Keratinocyte (primary cell): ENCODE results near the gene CFL1. TPM values are rescaled to one million over a fixed set of nuclear protein-coding genes. Genes with fewer than 3 reads are reported as not detected.

Source experiments
- DNase-seq: peaks from one replicate; pipeline ENCODE4 v3.0.0-alpha.2; 2011; ENCODE audit warnings: low read depth, missing footprints, low spot score
- FAIRE-seq: peaks from 2 replicates; lab custom pipeline; 2011; peaks lifted over from hg19 to GRCh38; lab: Jason Lieb, UNC
- H2AFZ ChIP-seq: 2 replicates; pipeline ENCODE4 v1.6.0; 2012; ENCODE audit warnings: low read length, control low read depth, inconsistent platforms; ENCODE audit not compliant: control insufficient read depth
- H3K27ac ChIP-seq: 2 replicates; pipeline ENCODE4 v1.5.1; 2011; ENCODE audit warnings: low read length; ENCODE audit not compliant: control insufficient read depth, insufficient read depth
- H3K27me3 ChIP-seq: 3 replicates; pipeline ENCODE4 v1.6.0; 2011; ENCODE audit warnings: low read length; ENCODE audit not compliant: control insufficient read depth, insufficient read depth; ENCODE audit errors: extremely low read depth
- H3K36me3 ChIP-seq, 2 experiments: 2 replicates in 1 of 2; 3 replicates in 1 of 2; pipeline ENCODE4 v1.5.1; 2011; ENCODE audit warnings: low read length in 2 of 2, mild to moderate bottlenecking in 1 of 2; ENCODE audit not compliant: control insufficient read depth in 2 of 2, insufficient read depth in 2 of 2; ENCODE audit errors: extremely low read depth in 1 of 2
- H3K4me1 ChIP-seq: 3 replicates; pipeline ENCODE4 v1.5.1; 2011; ENCODE audit warnings: low read length; ENCODE audit not compliant: control insufficient read depth, insufficient read depth; ENCODE audit errors: extremely low read depth
- H3K4me2 ChIP-seq: 3 replicates; pipeline ENCODE4 v1.6.0; 2011; ENCODE audit warnings: low read depth, low read length; ENCODE audit not compliant: control insufficient read depth, insufficient read depth; ENCODE audit errors: extremely low read depth
- H3K4me3 ChIP-seq, 3 experiments: fragments of 200-600 bp in 1 of 3; sonication (generic) in 1 of 3; 2 replicates in 2 of 3; 3 replicates in 1 of 3; pipeline ENCODE4 v1.5.1; 2011 to 2016; ENCODE audit warnings: low read length in 3 of 3, mild to moderate bottlenecking in 3 of 3, control low read depth in 2 of 3, inconsistent platforms in 1 of 3, low read depth in 1 of 3, mixed read lengths in 1 of 3, mixed run types in 1 of 3, moderate library complexity in 1 of 3; ENCODE audit not compliant: control insufficient read depth in 2 of 3, insufficient read depth in 2 of 3; ENCODE audit errors: extremely low read depth in 1 of 3
- H3K79me2 ChIP-seq: 2 replicates; pipeline ENCODE4 v1.6.0; 2012; ENCODE audit warnings: low read length; ENCODE audit not compliant: control insufficient read depth, insufficient read depth
- H3K9ac ChIP-seq: 3 replicates; pipeline ENCODE4 v1.6.0; 2011; ENCODE audit warnings: low read length; ENCODE audit not compliant: control insufficient read depth, insufficient read depth; ENCODE audit errors: extremely low read depth
- H3K9me1 ChIP-seq: 3 replicates; pipeline ENCODE4 v1.6.0; 2011; ENCODE audit warnings: low read length; ENCODE audit not compliant: control insufficient read depth, insufficient read depth; ENCODE audit errors: extremely low read depth
- H3K9me3 ChIP-seq: 2 replicates; pipeline ENCODE4 v1.5.1; 2012; ENCODE audit warnings: low read depth, low read length; ENCODE audit not compliant: control insufficient read depth
- H4K20me1 ChIP-seq: 3 replicates; pipeline ENCODE4 v1.6.0; 2011; ENCODE audit warnings: low read length; ENCODE audit not compliant: control insufficient read depth, insufficient read depth; ENCODE audit errors: extremely low read depth
- EZH2 ChIP-seq: IDR thresholded peaks from one replicate; pipeline ENCODE4 v1.6.1; 2012; ENCODE audit warnings: inconsistent platforms, mild to moderate bottlenecking, low read length, moderate library complexity
- dilution Hi-C: fragments of 300-500 bp; cut with MboI; formaldehyde crosslinking; loops from one replicate; pipeline ENCODE4 v1.7.0; 2020; ENCODE audit warnings: low sequenced_read_pairs; ENCODE audit not compliant: extremely low pct_ligation_motif_present
- polyA plus RNA-seq, 5 experiments: library from polyadenylated mRNA; depleted of rRNA in 3 of 5; stranded (reverse) in 3 of 5; stranded (forward) in 1 of 5; unstranded in 1 of 5; fragments of >200 nt; gene quantifications; 1 replicate in 1 of 5; 2 replicates in 3 of 5; 3 replicates in 1 of 5; pipeline versions ENCODE4 v1.2.1 to v1.2.3, GENCODE V29; 2011 to 2012; ENCODE audit warnings: missing spikeins in 2 of 5, low read depth in 1 of 5, low replicate concordance in 1 of 5
- TF ChIP-seq, protein P1 (sequence below), 3 experiments: IDR thresholded peaks in 1 of 3; conservative IDR thresholded peaks in 1 of 3; optimal IDR thresholded peaks in 1 of 3; 2 replicates in 2 of 3; 3 replicates in 1 of 3; pipeline versions ENCODE3 to v1.5.1; 2011; ENCODE audit warnings: low read length in 3 of 3, mild to moderate bottlenecking in 3 of 3, moderate library complexity in 2 of 3, control low read depth in 1 of 3, inconsistent platforms in 1 of 3; ENCODE audit not compliant: insufficient read depth in 2 of 3; ENCODE audit errors: extremely low read depth in 1 of 3

The CFL1 gene
- polyA plus RNA-seq, 1 donor (not counting 4 experiments of a cell fraction or from before 2014, with no cell fraction given) = 1,236 TPM

GRCh38 chr11:65882120-65883057 is 24.4 kb upstream of the CFL1 start:
- no peaks in the 10 kb centered on the region for H3K27me3 ChIP-seq
- dilution Hi-C loops = no loop called here
- no peak for FAIRE-seq
- TF ChIP-seq, protein P1, sequence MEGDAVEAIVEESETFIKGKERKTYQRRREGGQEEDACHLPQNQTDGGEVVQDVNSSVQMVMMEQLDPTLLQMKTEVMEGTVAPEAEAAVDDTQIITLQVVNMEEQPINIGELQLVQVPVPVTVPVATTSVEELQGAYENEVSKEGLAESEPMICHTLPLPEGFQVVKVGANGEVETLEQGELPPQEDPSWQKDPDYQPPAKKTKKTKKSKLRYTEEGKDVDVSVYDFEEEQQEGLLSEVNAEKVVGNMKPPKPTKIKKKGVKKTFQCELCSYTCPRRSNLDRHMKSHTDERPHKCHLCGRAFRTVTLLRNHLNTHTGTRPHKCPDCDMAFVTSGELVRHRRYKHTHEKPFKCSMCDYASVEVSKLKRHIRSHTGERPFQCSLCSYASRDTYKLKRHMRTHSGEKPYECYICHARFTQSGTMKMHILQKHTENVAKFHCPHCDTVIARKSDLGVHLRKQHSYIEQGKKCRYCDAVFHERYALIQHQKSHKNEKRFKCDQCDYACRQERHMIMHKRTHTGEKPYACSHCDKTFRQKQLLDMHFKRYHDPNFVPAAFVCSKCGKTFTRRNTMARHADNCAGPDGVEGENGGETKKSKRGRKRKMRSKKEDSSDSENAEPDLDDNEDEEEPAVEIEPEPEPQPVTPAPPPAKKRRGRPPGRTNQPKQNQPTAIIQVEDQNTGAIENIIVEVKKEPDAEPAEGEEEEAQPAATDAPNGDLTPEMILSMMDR (optimal IDR thresholded peaks at IDR 0.05 in 1 of 3, IDR thresholded peaks at IDR 0.05 in 1 of 3, conservative IDR thresholded peaks at IDR 0.05 in 1 of 3; ENCODE audit: extremely low read depth in 1 of 3, insufficient read depth in 2 of 3, low read length in 3 of 3) = no peak
- no peak for TF ChIP-seq EZH2
- no peaks in the 10 kb centered on the region for H4K20me1 ChIP-seq
- H2AFZ ChIP-seq = no peak overlapping the region
- H3K36me3 ChIP-seq = peaks cover 31 to 46% of the 10 kb centered on the region in 2 experiments
- no peak overlapping the region for H3K27ac ChIP-seq
- H3K9me3 ChIP-seq = no peaks in the 10 kb centered on the region
- H3K4me3 ChIP-seq = no peak overlapping the region
- peaks cover 11% of the 10 kb centered on the region for H3K79me2 ChIP-seq
- no peak overlapping the region for H3K9ac ChIP-seq
- H3K4me2 ChIP-seq = no peak overlapping the region
- DNase-seq = no peak
- peaks cover 8% of the 10 kb centered on the region for H3K4me1 ChIP-seq
- no peaks in the 10 kb centered on the region for H3K9me1 ChIP-seq

GRCh38 chr11:65880844-65881421 is 23.0 kb upstream of the CFL1 start:
- H3K4me2 ChIP-seq = no peak overlapping the region
- peaks cover 24 to 38% of the 10 kb centered on the region in 2 experiments for H3K36me3 ChIP-seq
- no peak overlapping the region for H3K4me3 ChIP-seq
- no peak overlapping the region for H3K27ac ChIP-seq
- TF ChIP-seq, protein P1 (optimal IDR thresholded peaks at IDR 0.05 in 1 of 3, IDR thresholded peaks at IDR 0.05 in 1 of 3, conservative IDR thresholded peaks at IDR 0.05 in 1 of 3; ENCODE audit: extremely low read depth in 1 of 3, insufficient read depth in 2 of 3, low read length in 3 of 3) = no peak
- no peak for TF ChIP-seq EZH2
- no peaks in the 10 kb centered on the region for H3K4me1 ChIP-seq
- H4K20me1 ChIP-seq = no peaks in the 10 kb centered on the region
- H2AFZ ChIP-seq = no peak overlapping the region
- FAIRE-seq = no peak
- H3K9ac ChIP-seq = no peak overlapping the region
- no peaks in the 10 kb centered on the region for H3K9me3 ChIP-seq
- H3K27me3 ChIP-seq = no peaks in the 10 kb centered on the region
- no peaks in the 10 kb centered on the region for H3K9me1 ChIP-seq
- no peak for DNase-seq
- no peaks in the 10 kb centered on the region for H3K79me2 ChIP-seq
- dilution Hi-C loops = no loop called here
